ENCODE measurements around the gene CCDC57.

CCDC57 gene

GRCh38 chr17:82090549-82091263 lies 121.9 kb downstream of the CCDC57 start:
- no peak for DNase-seq
- TF ChIP-seq CTCF (IDR thresholded peaks at IDR 0.05; ENCODE audit: low read depth, low read length, missing control alignments) = no peak
- Histone ChIP-seq H3K27ac (no peak overlapping the region), H3K4me3 (ENCODE audit: low read depth, low read length) (no peak overlapping the region), H3K27me3 (replicated peaks) (no peaks in the 10 kb centered on the region), H3K36me3 (replicated peaks) (peaks cover 93% of the 10 kb centered on the region)
- in situ Hi-C loops (cut with HindIII; ENCODE audit: low pct_ligation_motif_present, low sequenced_read_pairs) = no loop called here

- no peak for TF ChIP-seq CTCF (IDR thresholded peaks at IDR 0.05; ENCODE audit: low read depth, low read length, missing control alignments)
- no peak for DNase-seq
- Histone ChIP-seq H3K27ac (no peak overlapping the region), H3K27me3 (replicated peaks) (no peaks in the 10 kb centered on the region), H3K36me3 (replicated peaks) (peaks cover 93% of the 10 kb centered on the region), H3K4me3 (ENCODE audit: low read depth, low read length) (no peak overlapping the region)
- in situ Hi-C loops (cut with HindIII; ENCODE audit: low pct_ligation_motif_present, low sequenced_read_pairs) = no loop called here
Observed at GRCh38 chr17:82089723-82090548, 122.7 kb downstream of the CCDC57 start.

- peaks cover 96% of the 10 kb centered on the region for H3K36me3 ChIP-seq (replicated peaks)
- TF ChIP-seq CTCF (IDR thresholded peaks at IDR 0.05; ENCODE audit: low read depth, low read length, missing control alignments) = no peak
Observed at GRCh38 chr17:82088838-82089722, 123.6 kb downstream of the CCDC57 start.

GRCh38 chr17:82087961-82088837 lies 124.4 kb downstream of the CCDC57 start:
- no peak overlapping the region for H3K27ac ChIP-seq
- no peak for TF ChIP-seq CTCF (IDR thresholded peaks at IDR 0.05; ENCODE audit: low read depth, low read length, missing control alignments)
- peaks cover 97% of the 10 kb centered on the region for H3K36me3 ChIP-seq (replicated peaks)
- in situ Hi-C loops (cut with HindIII; ENCODE audit: low pct_ligation_motif_present, low sequenced_read_pairs) = no loop called here
- DNase-seq = no peak
- no peaks in the 10 kb centered on the region for H3K27me3 ChIP-seq (replicated peaks)
- H3K4me3 ChIP-seq (ENCODE audit: low read depth, low read length) = no peak overlapping the region

More at GRCh38 chr17:82088838-82089722, 123.6 kb downstream of the CCDC57 start:
- no peak overlapping the region for H3K4me3 ChIP-seq (ENCODE audit: low read depth, low read length)
- in situ Hi-C loops (cut with HindIII; ENCODE audit: low pct_ligation_motif_present, low sequenced_read_pairs) = no loop called here
- no peak overlapping the region for H3K27ac ChIP-seq
- no peaks in the 10 kb centered on the region for H3K27me3 ChIP-seq (replicated peaks)
- DNase-seq = no peak
